Activated CD8-positive, alpha-beta memory T cell treated with anti-CD3 and anti-CD28 coated beads for 48 hours (primary cell): Measurements from ENCODE around the gene FGGY.

Experiments
- DNase-seq, 3 experiments: peaks; one replicate each; pipeline ENCODE4 v3.0.0-alpha.2; 2020; ENCODE audit warnings: low read depth in 2 of 3, low spot score in 2 of 3

The FGGY gene

DNA sequence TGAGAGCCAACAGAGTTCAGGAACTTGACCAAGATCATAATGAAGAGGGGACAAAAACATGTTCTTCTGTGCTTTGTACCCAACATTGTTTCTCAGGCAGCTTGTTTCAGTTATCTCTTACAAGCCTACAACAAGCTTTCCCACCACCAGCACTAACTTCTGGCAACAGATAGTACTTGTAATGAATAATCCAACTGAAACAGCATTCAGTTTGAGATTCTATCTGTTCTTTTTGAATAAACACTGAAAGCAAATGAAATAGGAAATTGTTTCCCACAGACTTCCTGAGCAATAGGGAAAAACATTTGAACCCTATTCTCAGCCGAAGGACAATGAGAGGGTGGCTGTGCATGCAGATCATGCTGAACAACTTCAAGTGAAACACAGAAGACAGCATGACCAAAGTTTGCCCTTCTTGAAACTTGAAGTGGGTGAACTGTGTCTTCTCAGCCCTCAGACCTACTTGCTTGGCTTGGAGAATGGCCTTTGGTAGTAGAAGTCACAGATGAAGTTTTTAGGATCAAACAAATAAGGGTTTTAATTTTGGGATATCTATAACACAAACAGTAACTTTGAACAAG is 506.7 kb downstream of the FGGY start:
- DNase-seq: no peak

DNA sequence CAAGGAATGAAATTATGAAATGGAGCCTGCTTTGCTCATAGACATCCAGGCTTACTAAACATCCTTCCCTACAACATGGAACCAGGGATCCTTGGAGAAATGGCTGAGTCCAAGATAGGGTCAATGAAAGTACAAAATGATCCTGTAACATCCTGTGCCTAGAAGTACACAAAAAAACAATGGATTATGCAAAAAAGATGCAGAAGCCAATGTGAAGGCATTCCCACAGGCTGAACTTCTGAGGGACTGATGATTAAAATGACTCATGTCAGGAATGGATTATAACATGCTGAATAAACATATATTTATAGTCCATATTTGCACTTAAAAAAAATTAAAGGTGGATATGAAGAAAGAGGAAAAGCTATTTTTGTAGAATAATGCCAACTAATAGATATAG is 507.4 kb downstream of the FGGY start:
- DNase-seq: no peak

DNA sequence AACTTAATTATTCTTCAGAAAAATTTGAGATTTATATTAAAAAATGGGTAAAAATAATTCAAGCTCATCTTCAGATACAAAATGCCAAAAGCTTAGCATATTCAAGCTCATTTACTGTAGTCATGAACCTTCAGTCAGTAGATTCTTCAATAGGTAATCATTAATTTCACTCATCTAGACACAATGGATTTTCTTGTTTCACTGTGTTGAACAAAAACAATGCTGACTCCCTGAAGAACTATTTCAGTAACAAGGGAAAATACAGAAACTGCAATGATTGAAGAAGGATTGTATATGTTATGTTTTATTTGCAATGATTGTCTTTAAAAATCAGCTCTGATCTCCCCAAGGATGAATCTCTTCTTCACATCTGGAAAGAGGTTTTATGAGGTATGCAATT is 508.7 kb downstream of the FGGY start:
- DNase-seq: no peak
